Endothelial cell of umbilical vein (primary cell): Measurements from ENCODE around the gene ZC3H12C. TPM values are rescaled to one million over a fixed set of nuclear protein-coding genes. Genes with fewer than 3 reads are reported as not detected.
A peak's percentile ranks its signal among the peaks of the same experiment; 100 is the strongest.

Source experiments
- BruUV-seq: library from RNA; stranded (reverse); fragments of 400-500 nt; replicated peaks from 2 replicates; lab custom pipeline; 2021; lab: Mats Ljungman, UMichigan
- CTCF ChIA-PET: fragments of 300-600, 350-600 bp; sonication (Branson Sonifier 250); formaldehyde crosslinking; loops from one replicate; lab custom pipeline; 2021; ENCODE audit warnings: antibody characterized with exemption, inconsistent platforms; lab: Charles Lee
- POLR2A ChIA-PET: fragments of 300-600, 350-600 bp; sonication (Branson Sonifier 250); formaldehyde crosslinking; loops from one replicate; lab custom pipeline; 2021; ENCODE audit warnings: antibody characterized with exemption, inconsistent platforms; lab: Charles Lee
- DNase-seq: peaks from one replicate; pipeline ENCODE4 v3.0.0-alpha.2; 2011; ENCODE audit warnings: low read depth, low spot score
- FAIRE-seq: peaks from 2 replicates; lab custom pipeline; 2011; peaks lifted over from hg19 to GRCh38; lab: Jason Lieb, UNC
- H2AFZ ChIP-seq: 2 replicates; pipeline ENCODE4 v1.6.0; 2012; ENCODE audit warnings: low read depth, low read length, control low read depth, inconsistent platforms
- H3K27ac ChIP-seq: 2 replicates; pipeline ENCODE4 v1.5.1; 2011; ENCODE audit warnings: low read depth, mild to moderate bottlenecking, control low read depth, low read length, moderate library complexity; ENCODE audit not compliant: insufficient read depth
- H3K27me3 ChIP-seq, 2 experiments: 2 replicates each; pipeline versions ENCODE4 v1.6.0 to v1.6.1; 2011; ENCODE audit warnings: low read length in 2 of 2, mixed read lengths in 1 of 2; ENCODE audit not compliant: control insufficient read depth in 2 of 2, insufficient read depth in 2 of 2
- H3K36me3 ChIP-seq, 2 experiments: 2 replicates in 1 of 2; 3 replicates in 1 of 2; pipeline ENCODE4 v1.5.1; 2011; ENCODE audit warnings: low read length in 2 of 2, mild to moderate bottlenecking in 1 of 2, moderate library complexity in 1 of 2; ENCODE audit not compliant: control insufficient read depth in 2 of 2, insufficient read depth in 2 of 2; ENCODE audit errors: extremely low read depth in 1 of 2
- H3K4me1 ChIP-seq: 3 replicates; pipeline ENCODE4 v1.5.1; 2011; ENCODE audit warnings: mild to moderate bottlenecking, low read length; ENCODE audit not compliant: control insufficient read depth, insufficient read depth; ENCODE audit errors: extremely low read depth
- H3K4me2 ChIP-seq: 2 replicates; pipeline ENCODE4 v1.6.1; 2011; ENCODE audit warnings: low read length, control low read depth, mixed read lengths; ENCODE audit not compliant: insufficient read depth
- H3K4me3 ChIP-seq, 3 experiments: fragments of 200-600 bp in 1 of 3; sonication (generic), shearing (Covaris generic) in 1 of 3; replicated peaks in 1 of 3; 2 replicates each; pipeline ENCODE4 v1.5.1; 2011 to 2016; ENCODE audit warnings: control low read depth in 3 of 3, low read length in 3 of 3, mild to moderate bottlenecking in 2 of 3, inconsistent platforms in 1 of 3, low read depth in 1 of 3, moderate library complexity in 1 of 3; ENCODE audit not compliant: insufficient read depth in 1 of 3
- H3K79me2 ChIP-seq: 2 replicates; pipeline ENCODE4 v1.6.0; 2012; ENCODE audit warnings: low read length, inconsistent platforms; ENCODE audit not compliant: control insufficient read depth, insufficient read depth
- H3K9ac ChIP-seq: replicated peaks from 2 replicates; pipeline ENCODE3; 2011; ENCODE audit warnings: low read length, control low read depth; ENCODE audit not compliant: insufficient read depth; ENCODE audit errors: extremely low read depth
- H3K9me1 ChIP-seq: replicated peaks from 3 replicates; pipeline ENCODE4 v1.6.0; 2011; ENCODE audit warnings: mild to moderate bottlenecking, low read length; ENCODE audit not compliant: control insufficient read depth, insufficient read depth; ENCODE audit errors: extremely low read depth
- H3K9me3 ChIP-seq: replicated peaks from 2 replicates; pipeline ENCODE4 v1.5.1; 2012; ENCODE audit warnings: low read length, inconsistent platforms; ENCODE audit not compliant: control insufficient read depth, insufficient read depth
- H4K20me1 ChIP-seq: replicated peaks from 2 replicates; pipeline ENCODE3; 2011; ENCODE audit warnings: mild to moderate bottlenecking, low read length; ENCODE audit not compliant: control insufficient read depth, insufficient read depth; ENCODE audit errors: extremely low read depth
- EZH2 ChIP-seq: IDR thresholded peaks from 2 replicates; pipeline ENCODE4 v1.6.1; 2012; ENCODE audit warnings: borderline replicate concordance, low read depth, mild to moderate bottlenecking, moderate library complexity, low read length, inconsistent platforms; ENCODE audit not compliant: severe bottlenecking
- FOS ChIP-seq: IDR thresholded peaks from 2 replicates; pipeline ENCODE4 v1.6.1; 2011; ENCODE audit warnings: mild to moderate bottlenecking, low read length, moderate library complexity, borderline replicate concordance; ENCODE audit not compliant: insufficient read depth
- GATA2 ChIP-seq: IDR thresholded peaks from 2 replicates; pipeline ENCODE4 v1.7.0; 2011; ENCODE audit warnings: low read depth, mild to moderate bottlenecking, moderate library complexity, mixed read lengths, low read length; ENCODE audit not compliant: insufficient read length, insufficient read depth
- JUN ChIP-seq: IDR thresholded peaks from 2 replicates; pipeline ENCODE4 v1.6.1; 2011; ENCODE audit warnings: borderline replicate concordance, low read depth; ENCODE audit not compliant: insufficient read length, insufficient read depth
- MYC ChIP-seq: IDR thresholded peaks from one replicate; pipeline ENCODE4 v1.6.1; 2011; ENCODE audit warnings: mild to moderate bottlenecking, low read depth, low read length
- POLR2A ChIP-seq: IDR thresholded peaks from 2 replicates; pipeline ENCODE4 v1.6.1; 2012; ENCODE audit warnings: low read depth, mild to moderate bottlenecking, control low read depth, low read length
- POLR2AphosphoS5 ChIP-seq: IDR thresholded peaks from 2 replicates; pipeline ENCODE4 v1.6.1; 2012; ENCODE audit warnings: low read depth, mild to moderate bottlenecking, control low read depth, low read length, moderate library complexity; ENCODE audit not compliant: insufficient read depth
- dilution Hi-C: fragments of 300-500 bp; cut with MboI; formaldehyde crosslinking; loops from one replicate; pipeline ENCODE4 v1.15.0; 2019; ENCODE audit warnings: low sequenced_read_pairs; ENCODE audit not compliant: extremely low pct_ligation_motif_present
- intact Hi-C: fragments of 100-400 bp; cut with micrococcal nuclease; formaldehyde crosslinking; loops from one replicate; pipeline ENCODE4 v1.10.0; 2022
- polyA plus RNA-seq, 4 experiments: library from polyadenylated mRNA; depleted of rRNA in 3 of 4; stranded (reverse) in 3 of 4; unstranded in 1 of 4; fragments of >200 nt; gene quantifications; 2 replicates each; pipeline versions ENCODE4 v1.2.1 to v1.2.3, GENCODE V29; 2011 to 2012; ENCODE audit warnings: missing spikeins in 1 of 4
- total RNA-seq: library from RNA; stranded (reverse); gene quantifications from 2 replicates; pipeline ENCODE4 v1.2.3, GENCODE V29; 2021
- TF ChIP-seq, protein P1 (sequence below): IDR thresholded peaks from 2 replicates; pipeline ENCODE4 v1.6.1; 2011; ENCODE audit not compliant: insufficient read depth, insufficient read length
- TF ChIP-seq, protein P2 (sequence below), 2 donors: IDR thresholded peaks; 1 replicate in 1 of 2; 2 replicates in 1 of 2; pipeline ENCODE4 v1.5.1; 2011; ENCODE audit warnings: low read length in 2 of 2, mild to moderate bottlenecking in 2 of 2, moderate library complexity in 2 of 2, control low read depth in 1 of 2, inconsistent platforms in 1 of 2, low read depth in 1 of 2; ENCODE audit not compliant: insufficient read depth in 1 of 2; ENCODE audit errors: extremely low read depth in 1 of 2

Gene ZC3H12C
- total and polyA plus RNA-seq, 2 donors (not counting 3 experiments of a cell fraction or from before 2014, with no cell fraction given): 5.5 to 14.7 TPM

DNA sequence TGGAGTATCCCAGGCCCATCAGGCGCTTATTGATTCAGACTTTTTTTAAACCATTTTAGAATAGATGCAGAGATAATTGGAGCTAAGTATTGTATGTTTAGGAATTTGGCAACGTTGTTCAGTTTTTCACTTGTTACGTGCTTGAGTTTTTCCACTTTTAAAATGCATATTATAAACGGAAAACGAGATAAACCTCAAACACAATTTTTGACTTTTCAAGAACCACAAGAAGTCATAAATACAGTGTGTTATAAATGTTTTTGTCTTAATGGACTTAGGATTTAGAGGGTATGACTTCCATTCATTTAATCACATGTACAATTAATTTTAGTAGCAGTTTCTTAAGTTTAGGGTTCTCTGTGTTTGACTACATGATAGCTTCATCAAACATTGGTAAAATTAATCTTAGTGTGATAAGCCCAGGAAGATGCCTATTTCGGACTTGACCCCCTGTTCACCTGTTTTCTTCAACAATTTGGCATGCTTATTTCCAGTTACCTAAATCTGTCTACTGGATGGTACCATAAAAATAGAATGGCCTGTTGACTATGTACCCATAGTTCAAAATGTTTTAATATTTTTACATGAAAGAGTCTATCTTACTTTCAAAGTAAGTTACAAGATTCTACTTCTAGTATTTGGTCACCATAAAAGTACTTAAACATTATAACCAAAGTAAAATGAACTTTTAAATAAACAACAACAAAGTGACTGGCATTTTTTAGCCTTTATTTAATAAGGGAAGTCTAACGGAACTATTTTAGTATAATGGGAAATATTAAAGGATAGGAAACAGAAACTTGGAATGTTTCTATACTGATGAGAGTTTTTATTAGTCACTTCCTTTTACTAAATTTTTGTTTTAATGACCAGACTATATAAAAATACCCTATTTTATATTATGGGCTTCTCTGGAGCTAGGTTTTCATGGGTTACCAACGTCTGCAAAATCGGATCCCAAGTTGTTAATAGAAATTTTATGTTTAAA lies 1.4 kb downstream of the ZC3H12C start:
- H4K20me1 ChIP-seq: peaks cover 10% of the 10 kb centered on the region
- H3K9me1 ChIP-seq: no peaks in the 10 kb centered on the region
- POLR2A ChIA-PET: no interaction called here

DNA sequence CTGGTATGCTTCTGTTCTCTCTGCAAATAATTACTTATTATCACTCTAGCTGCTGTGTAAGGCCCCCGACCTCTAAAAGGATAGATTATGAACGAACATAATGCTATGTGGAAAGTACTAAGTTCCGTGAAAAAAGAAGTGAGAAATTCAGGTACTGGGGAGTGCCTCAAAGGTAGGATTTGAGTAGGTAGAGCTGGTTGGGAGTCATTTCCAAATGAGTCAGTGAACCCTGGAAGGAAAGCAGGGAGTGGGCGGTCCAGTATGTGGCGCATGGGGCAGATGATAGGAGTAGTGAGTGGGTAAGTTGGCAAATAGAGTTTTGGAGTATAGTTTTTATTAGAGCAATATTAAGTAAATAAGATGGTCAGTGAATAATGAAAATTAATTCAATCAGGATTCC lies 2.4 kb downstream of the ZC3H12C start:
- Histone ChIP-seq H4K20me1 (peaks cover 10% of the 10 kb centered on the region), H3K36me3 (no peaks in the 10 kb centered on the region), H3K27me3 (no peaks in the 10 kb centered on the region), H3K9ac (peak overlapping the region; percentile 17), H2AFZ (no peak overlapping the region), H3K9me3 (no peaks in the 10 kb centered on the region), H3K4me2 (peak overlapping the region; percentile 93), H3K27ac (peak overlapping the region; percentile 42), H3K4me1 (peaks cover 29% of the 10 kb centered on the region), H3K79me2 (peaks cover 65% of the 10 kb centered on the region), H3K4me3 (peak overlapping the region in 1 of 3 experiments; percentile 88), H3K9me1 (no peaks in the 10 kb centered on the region)
- TF ChIP-seq GATA2 (no peak), POLR2AphosphoS5 (no peak), FOS (no peak), EZH2 (no peak), POLR2A (no peak)
- TF ChIP-seq, protein P1, sequence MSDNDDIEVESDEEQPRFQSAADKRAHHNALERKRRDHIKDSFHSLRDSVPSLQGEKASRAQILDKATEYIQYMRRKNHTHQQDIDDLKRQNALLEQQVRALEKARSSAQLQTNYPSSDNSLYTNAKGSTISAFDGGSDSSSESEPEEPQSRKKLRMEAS: no peak
- TF ChIP-seq, protein P2, sequence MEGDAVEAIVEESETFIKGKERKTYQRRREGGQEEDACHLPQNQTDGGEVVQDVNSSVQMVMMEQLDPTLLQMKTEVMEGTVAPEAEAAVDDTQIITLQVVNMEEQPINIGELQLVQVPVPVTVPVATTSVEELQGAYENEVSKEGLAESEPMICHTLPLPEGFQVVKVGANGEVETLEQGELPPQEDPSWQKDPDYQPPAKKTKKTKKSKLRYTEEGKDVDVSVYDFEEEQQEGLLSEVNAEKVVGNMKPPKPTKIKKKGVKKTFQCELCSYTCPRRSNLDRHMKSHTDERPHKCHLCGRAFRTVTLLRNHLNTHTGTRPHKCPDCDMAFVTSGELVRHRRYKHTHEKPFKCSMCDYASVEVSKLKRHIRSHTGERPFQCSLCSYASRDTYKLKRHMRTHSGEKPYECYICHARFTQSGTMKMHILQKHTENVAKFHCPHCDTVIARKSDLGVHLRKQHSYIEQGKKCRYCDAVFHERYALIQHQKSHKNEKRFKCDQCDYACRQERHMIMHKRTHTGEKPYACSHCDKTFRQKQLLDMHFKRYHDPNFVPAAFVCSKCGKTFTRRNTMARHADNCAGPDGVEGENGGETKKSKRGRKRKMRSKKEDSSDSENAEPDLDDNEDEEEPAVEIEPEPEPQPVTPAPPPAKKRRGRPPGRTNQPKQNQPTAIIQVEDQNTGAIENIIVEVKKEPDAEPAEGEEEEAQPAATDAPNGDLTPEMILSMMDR (IDR thresholded peaks at IDR 0.05; ENCODE audit: extremely low read depth in 1 of 2, insufficient read depth in 1 of 2, low read depth in 1 of 2, low read length in 2 of 2): no peak
- FAIRE-seq (no peak), DNase-seq (no peak)
- no TSS peak for BruUV-seq
- intact Hi-C loops: loop anchor here (1.0 to 10.0 kb wide), 3 partner anchors 54 to 219 kb away; no protein-coding TSS in a partner anchor
- POLR2A ChIA-PET: no interaction called here
- dilution Hi-C loops: no loop called here
- CTCF ChIA-PET: interaction anchor here (1.3 to 4.3 kb wide), 3 partner anchors 26 to 124 kb away, joined by 3 to 29 read pairs (median 3); no protein-coding TSS in a partner anchor

More for the DNA sequence above, 1.4 kb downstream of the ZC3H12C start:
- H3K9me3 ChIP-seq: no peaks in the 10 kb centered on the region
- peak overlapping the region; percentile 89 for H3K9ac ChIP-seq
- CTCF ChIA-PET: interaction anchor here (1.3 to 4.3 kb wide), 8 partner anchors 25 to 241 kb away, joined by 3 to 29 read pairs (median 7); no protein-coding TSS in a partner anchor
- peak overlapping the region; percentile 93 for H3K4me2 ChIP-seq
- peaks cover 26% of the 10 kb centered on the region for H3K4me1 ChIP-seq
- no peaks in the 10 kb centered on the region for H3K36me3 ChIP-seq
- no peak for TF ChIP-seq GATA2
- no peak for TF ChIP-seq MYC
- TF ChIP-seq JUN: peak; percentile 48
- H3K4me3 ChIP-seq: peak overlapping the region; percentile 58 to 92 (median 88)
- intact Hi-C loops (loop anchor here (1.0 to 10.0 kb wide), 5 partner anchors 55 to 283 kb away; no protein-coding TSS in a partner anchor), dilution Hi-C loops (no loop called here)
- DNase-seq: peak; percentile 52
- peak; percentile 64 for FAIRE-seq
- H2AFZ ChIP-seq: no peak overlapping the region
- H3K27ac ChIP-seq: peak overlapping the region; percentile 81
- BruUV-seq: no TSS peak
- no peaks in the 10 kb centered on the region for H3K27me3 ChIP-seq
- H3K79me2 ChIP-seq: peaks cover 57% of the 10 kb centered on the region
